KBM-7 (cell line): Measurements from ENCODE around the gene TMEM272.
A peak's percentile ranks its signal among the peaks of the same experiment; 100 is the strongest.

ENCODE experiments used
- DNase-seq: peaks from one replicate; pipeline ENCODE4 v3.0.0-alpha.2; 2015
- in situ Hi-C: fragments of 300-500 bp; cut with MboI; formaldehyde crosslinking; loops from 2 replicates; pipeline ENCODE4 v1.14.3; 2020; ENCODE audit warnings: low sequenced_read_pairs, low pct_unique_long_range_greater_than_20kb, mixed read lengths

The TMEM272 gene

DNA sequence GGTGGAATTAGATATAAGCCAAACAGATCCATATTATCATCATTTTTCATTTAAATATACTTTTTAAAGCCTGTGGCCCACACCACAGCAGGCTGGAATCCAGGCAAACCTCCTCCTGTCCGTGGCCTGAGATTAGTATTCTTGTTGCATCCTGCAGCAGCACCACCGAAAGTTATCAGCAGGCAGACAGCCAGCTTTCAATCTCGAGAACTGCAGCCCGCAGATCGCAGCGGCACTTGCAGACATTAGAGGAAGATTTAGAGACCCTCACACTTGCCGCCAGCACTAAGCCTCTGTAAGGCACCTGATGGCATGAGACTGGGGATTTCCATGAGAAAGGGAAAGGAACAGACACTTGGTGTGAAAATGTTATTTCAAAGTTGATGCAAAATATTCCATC lies 48.4 kb downstream of the TMEM272 start:
- in situ Hi-C loops: loop anchor here (25.0 kb wide), 1 partner anchor 359 kb away; no protein-coding TSS in a partner anchor
- no peak for DNase-seq

DNA sequence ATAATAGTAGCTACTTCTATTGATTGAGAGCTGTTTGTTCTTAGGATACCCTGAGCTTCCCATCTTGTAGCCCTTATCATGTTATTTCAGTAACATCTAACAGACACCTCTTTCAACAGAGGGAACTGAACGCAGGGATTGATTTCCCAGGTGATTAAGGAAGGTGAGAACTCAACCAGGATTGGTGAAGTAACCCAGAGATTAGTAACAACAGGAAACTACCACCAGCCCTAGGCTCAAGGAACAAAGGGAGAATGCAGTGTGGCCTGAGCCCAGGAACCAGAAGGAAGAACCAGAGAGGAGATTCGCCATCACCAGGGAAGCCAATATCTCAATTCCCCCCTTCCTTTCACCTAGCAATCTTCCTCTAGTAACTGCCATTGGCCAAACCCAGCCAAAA lies 49.6 kb downstream of the TMEM272 start:
- in situ Hi-C loops: loop anchor here (25.0 kb wide), 1 partner anchor 358 kb away; no protein-coding TSS in a partner anchor
- no peak for DNase-seq

DNA sequence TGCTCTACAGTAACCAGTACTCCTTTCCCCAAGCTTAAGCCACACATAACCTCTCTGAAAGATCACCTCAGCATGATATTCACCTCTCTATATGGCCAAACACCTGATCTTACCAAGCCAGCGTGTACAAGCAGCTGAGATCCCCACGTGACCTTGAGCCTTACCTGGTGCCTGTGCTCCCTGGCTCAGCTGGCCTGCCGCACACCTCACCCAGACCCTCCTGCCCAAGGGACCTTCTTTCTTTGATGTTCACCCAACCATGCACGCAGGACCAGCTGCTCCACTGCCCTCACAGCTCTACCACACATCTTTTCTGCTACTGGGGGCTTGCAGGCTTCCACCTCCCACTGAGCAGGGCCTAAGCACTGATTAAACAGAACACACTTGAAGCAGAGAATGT lies 50.0 kb downstream of the TMEM272 start:
- in situ Hi-C loops: loop anchor here (25.0 kb wide), 1 partner anchor 358 kb away; no protein-coding TSS in a partner anchor
- DNase-seq: no peak

DNA sequence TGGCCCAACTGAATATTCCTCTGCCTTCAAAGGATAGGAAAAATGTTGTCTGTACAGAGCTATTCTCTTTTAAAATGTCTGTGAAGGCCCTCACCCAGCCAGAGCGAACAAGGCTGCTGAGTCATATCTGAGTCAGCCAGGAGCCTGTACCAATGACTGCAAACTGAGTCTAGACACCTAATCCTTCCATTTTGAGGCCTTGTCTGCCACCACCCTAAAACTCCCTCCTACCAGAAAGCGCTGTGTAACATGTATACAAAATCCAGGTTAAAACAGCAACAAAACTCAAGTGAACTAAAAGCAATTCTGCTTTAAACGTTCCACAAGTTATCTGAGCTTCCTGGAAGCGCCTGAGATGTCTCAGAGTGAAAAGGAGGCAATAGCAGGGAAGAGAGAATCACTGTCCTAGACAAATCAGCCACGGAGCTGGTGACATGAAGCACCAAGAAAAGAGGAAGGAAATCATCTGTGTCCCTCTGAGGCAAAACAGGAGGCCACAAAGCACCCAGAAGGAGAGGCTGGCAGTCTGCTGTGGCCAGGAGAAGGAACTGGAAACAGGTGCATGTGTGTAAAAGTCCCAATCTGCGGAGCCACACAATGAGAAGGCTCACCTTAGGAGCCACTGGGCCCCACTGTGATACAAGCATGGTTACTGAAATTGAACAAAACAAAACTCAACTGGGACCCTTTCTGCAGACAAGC lies 51.3 kb downstream of the TMEM272 start:
- DNase-seq: peak; percentile 97
- in situ Hi-C loops: loop anchor here (25.0 kb wide), 1 partner anchor 356 kb away; no protein-coding TSS in a partner anchor

DNA sequence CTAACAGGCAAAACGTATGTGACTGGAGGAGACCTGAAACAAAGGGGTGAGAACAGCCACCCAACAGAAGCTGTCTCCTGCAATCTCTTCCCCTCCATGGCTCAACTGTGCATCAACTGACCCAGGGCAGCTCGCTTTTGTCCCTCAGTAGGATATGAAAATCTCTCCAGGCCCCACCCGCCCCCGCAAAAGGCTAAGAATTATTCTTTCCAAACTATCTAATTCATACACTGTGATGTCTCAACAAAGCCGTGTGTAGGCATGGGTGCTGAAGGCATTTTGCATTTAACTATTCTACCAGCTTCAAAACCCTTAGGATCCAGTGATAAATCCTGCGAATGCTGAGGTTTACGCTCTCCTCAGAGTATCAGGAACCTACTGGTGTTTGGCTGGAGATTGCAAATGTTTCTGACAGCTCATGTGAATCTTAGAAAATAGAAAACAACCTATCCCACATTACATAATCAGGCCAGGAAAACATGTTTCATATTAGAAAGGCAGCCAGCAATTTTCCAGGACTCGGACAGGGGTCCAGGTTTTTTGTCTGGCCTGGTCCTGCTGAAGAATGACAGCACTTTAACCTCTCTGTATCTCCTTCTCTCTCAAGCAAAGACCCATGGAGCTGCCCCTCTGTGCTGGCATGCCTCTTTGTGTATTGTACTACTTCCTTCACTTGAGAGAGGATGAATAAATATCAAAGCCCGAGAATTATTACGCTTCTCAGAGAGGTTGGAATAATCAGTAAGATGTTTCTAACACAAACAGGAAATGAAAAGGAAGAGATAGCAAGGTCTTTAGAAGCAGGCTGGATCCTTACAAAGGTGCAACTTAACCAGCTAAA lies 58.3 kb downstream of the TMEM272 start:
- in situ Hi-C loops: loop anchor here (25.0 kb wide), 1 partner anchor 349 kb away; no protein-coding TSS in a partner anchor
- no peak for DNase-seq

DNA sequence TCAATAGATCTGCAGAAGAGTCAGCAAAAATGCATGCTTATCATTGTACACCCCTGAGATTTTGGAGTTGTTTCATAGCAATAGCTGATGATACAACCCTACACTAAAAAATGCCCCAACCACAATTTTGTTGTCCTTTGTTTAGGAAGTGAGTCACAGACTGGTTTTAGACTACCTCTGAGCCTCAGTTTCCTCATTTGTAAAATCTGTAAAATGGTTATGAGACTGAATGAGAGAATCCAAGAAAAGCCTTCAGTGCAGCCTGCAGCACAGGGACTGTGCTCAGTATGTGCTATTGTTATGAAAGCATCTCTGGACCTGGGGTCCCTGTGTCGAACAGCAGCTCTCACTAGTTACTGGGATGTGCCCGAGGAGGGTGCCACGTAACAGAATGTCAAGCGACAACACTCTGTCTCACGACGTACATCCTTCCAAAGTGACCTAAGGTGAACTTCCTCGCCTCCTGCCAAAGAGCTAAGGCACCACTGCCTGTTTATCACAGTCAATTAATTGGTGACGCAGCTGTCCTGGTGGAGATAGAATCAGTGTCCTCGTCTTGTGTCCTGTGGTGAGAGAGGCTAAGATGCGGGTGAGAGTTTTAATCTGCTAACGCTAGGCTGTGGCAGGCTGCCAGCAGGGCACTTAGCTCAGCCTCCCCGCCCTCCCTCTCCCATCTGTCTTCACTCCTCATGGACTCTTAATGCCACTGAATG lies 59.1 kb downstream of the TMEM272 start:
- in situ Hi-C loops: loop anchor here (25.0 kb wide), 1 partner anchor 349 kb away; no protein-coding TSS in a partner anchor
- DNase-seq: peak; percentile 96

DNA sequence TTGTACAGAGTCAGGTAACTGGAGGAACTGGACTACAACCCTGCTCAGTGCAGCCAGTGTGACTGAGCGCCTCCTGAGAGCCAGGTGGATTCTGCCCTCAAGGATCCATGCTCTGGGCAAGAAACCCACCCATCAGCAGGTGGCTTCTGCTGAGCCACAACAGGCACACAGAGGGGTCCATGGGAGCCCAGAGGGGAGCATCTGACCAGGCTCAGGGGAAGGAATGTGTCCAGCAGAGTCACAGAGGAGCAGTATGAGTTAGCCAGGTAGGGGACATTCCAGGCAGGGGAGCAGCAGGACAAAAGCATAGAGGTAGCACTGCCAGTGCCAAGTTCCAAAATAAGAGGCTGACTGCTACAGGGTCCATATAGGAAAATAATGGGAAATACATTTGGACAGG lies 60.9 kb downstream of the TMEM272 start:
- no peak for DNase-seq
- in situ Hi-C loops: loop anchor here (25.0 kb wide), 1 partner anchor 347 kb away; no protein-coding TSS in a partner anchor

DNA sequence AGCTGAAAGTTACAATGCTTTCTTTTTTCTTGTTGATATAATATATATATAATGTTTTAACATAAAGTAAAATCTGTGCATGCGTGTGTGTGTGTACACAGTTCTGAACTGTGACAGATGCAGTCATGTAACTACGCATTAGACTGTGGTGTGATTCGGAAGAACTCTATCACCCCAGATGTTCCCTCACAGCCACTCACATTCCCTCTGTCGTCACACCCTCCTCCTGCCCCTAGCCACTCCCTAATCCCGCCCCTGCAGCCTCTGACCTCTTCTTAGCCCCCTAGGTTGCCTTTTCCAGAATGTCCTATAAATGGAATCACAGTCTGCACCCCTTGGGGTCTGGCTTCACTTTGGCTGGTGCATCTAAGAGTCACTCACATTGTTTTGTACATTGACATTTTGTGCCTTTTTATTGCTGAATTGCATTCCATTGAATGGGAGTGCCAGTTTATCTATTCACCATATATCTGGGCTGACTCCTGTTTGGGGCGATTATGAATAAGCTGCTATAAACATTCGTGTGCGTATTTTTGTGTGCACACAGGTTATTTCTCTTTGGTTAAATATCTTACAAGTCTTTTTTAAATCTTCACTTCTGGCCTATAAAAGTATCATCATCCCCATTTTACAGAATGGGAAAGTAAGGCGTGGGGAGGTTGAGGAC lies 61.4 kb downstream of the TMEM272 start:
- DNase-seq: no peak
- in situ Hi-C loops: loop anchor here (25.0 kb wide), 1 partner anchor 346 kb away; no protein-coding TSS in a partner anchor

DNA sequence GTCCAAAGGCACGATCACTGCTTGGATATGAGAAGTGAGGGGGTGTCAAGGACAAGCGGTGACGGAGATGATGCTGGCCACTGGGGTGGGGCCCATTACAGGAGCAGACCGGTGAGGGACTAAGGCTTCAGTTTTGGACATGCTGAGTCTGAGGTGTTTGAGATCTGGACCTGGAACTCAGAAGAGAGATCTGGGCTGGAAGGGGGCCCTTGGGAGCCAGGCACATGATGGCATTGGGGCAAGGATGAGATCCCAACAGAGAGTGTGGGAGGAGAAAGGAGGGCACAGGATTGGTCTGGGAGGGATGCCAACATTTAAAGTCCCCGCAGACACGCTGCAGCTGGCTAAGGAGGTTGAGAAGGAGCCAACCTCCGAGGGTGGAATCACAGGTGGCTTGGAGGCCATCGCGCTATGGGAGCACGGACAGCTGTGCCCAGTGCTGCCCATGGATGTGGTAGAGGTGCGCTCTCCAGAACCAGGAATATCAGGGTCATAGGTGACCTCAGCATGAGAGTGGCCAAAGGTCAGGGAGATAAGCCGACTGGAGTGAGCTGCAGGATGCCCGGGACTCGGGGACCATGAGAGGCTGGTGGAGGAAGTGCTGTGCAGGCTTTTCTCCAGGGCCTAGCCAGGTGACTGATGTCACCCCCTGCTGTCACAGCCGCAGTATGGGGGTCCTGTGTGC lies 62.8 kb downstream of the TMEM272 start:
- in situ Hi-C loops: loop anchor here (25.0 kb wide), 1 partner anchor 345 kb away; no protein-coding TSS in a partner anchor

DNA sequence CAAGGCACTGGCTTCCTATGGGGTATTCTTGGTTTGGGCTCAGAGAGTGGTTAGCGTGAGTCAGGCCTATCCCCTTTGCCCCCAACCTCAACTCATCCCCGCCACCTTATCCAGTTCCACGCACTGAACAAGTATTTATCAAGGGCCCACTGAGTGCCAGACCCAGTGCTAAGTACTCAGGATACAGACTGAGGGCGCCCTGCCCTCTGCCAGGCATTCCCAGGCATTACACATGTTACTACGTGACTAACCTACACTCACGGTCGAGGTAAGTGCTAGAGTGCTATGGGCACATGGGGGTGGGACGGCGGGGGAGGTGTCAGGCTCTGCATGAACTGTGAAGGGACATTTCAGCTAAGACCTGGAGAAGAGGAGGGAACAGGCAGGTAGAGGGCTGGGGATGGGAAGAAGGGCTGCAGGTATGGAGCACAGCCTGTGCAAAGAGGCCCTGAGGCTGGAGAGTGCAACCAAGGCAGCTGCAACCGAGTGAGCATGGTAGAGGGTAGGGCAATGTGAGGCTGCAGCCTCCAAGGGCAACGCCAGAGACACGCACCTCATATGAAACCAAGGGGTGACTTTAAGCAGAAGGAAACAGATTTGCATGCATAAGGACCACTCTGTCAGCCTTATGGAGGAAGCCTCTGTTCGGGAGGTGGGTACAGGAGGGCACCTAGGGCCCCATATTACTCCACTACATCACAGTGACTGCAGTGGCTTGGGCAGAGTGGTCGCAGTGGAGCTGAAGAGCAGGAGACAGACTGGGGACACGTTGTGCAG lies 63.5 kb downstream of the TMEM272 start:
- DNase-seq: peak; percentile 37
- in situ Hi-C loops: loop anchor here (25.0 kb wide), 1 partner anchor 344 kb away; no protein-coding TSS in a partner anchor

More for the DNA sequence above, 62.8 kb downstream of the TMEM272 start:
- no peak for DNase-seq

DNA sequence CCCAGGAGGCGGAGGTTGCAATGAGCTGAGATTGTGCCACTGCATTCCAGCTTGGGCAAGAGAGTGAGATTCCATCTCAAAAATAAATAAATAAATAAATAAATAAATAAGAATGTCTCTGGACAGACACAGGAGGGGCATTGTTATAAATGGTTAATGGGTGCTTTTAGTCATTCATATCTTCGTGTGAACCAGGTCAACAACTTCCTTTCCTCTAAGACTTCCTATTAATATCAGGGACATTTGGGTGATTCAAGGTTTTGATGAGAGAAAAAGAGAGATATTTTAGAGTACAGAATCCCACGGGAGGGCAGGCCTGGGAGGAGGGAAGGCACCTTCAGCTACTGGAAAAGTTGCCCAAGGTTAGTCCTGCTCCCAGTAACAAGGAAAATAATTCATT lies 64.9 kb downstream of the TMEM272 start:
- in situ Hi-C loops: loop anchor here (25.0 kb wide), 1 partner anchor 343 kb away; no protein-coding TSS in a partner anchor
- no peak for DNase-seq

DNA sequence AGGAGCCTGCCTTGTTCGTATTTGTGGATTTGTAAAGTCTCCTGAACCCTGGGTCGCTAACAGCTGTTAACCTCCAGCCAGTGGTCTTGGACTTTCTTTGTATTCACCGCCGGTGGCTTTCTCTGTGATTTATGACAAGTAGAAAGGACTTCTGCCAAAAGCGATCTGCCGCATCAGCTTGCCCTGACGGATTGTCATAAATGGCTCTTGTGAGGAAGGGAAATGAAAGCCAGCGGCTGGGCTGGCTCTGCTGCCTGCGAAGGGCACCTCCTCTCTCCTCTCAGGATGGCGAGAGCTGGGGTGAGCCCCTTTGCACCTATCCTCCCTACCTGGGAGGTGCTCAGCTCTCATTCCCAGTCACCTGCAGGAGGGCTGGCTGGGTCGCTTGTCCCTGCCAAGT lies 66.6 kb downstream of the TMEM272 start:
- in situ Hi-C loops: loop anchor here (25.0 kb wide), 1 partner anchor 341 kb away; no protein-coding TSS in a partner anchor
- DNase-seq: no peak

DNA sequence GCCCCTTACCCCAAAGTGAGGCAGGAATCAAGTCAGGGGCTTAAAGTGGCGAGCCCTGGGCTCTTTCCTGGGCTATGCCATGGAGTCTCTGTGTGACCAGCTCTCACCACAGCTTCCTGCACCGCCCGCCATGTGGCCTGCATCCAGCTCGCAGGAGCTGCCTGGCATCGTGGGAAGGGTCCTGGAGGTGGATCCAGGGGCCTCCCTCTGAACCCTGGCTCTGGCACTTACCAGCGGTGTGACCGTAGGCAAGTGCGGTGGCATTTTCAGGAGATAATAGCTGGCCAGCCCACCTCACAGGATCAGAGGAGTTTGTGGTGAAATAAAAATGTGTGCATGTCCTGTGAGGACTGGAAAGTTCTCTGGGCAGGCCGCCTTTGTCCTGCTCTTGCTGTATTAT lies 67.1 kb downstream of the TMEM272 start:
- in situ Hi-C loops: loop anchor here (25.0 kb wide), 1 partner anchor 341 kb away; no protein-coding TSS in a partner anchor
- DNase-seq: no peak

DNA sequence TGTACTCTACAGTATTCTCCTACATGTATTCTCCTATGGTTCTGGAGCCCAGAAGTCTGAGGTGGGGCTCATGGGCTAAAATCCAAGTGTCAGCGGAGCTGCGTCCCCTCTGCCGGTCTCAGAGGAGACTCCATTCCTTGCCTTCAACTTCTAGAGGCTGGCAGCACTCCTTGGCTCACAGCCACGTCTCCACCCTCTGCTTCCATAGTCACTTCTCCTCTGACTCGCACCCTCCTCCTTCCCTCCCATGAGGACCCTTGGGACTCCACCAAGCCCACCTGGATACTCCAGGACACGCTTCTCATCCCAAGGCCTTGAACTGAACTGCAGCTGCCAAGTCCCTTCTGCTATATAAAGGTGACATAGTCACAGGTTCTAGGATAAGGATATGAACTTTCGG lies 68.8 kb downstream of the TMEM272 start:
- DNase-seq: no peak
- in situ Hi-C loops: loop anchor here (25.0 kb wide), 1 partner anchor 339 kb away; no protein-coding TSS in a partner anchor

DNA sequence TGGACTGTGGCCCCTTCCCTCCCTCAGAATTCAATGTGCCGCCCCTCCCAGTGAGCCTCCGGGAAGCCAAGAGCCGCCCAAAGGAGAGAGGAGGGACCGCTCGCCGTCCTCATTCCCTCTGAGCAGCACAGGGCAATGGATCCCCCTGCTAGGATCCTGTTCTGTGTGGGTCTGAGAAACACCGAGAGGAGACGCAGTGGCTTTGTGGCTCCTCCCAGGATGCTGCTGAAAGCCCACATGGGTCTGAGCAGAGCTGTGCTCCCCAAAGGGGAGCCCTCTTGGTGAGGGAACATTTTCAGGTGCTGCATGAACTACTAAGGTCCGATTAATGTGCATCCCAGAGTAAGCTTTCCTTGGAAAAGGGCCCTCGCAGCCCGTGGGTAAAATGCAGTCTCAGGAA lies 71.5 kb downstream of the TMEM272 start:
- in situ Hi-C loops: no loop called here
- no peak for DNase-seq

DNA sequence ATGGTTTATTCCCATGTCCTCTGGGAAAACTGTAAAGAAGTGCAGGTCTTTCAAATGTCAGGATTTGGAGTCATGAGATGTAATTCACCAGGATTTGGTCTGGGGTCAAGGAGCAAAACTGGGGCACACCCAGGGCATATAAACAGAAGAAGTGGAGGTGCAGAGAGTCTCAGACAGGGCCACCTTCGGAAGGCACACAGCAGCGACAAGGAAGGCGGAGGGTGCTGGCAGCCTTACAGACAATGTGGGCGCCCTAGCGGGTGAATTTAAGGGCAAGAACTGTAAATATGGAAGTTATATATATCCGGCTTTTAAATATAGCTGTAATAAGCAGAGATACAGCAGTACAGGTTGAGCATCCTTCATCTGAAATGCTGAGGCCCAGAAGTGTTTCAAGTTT lies 72.2 kb downstream of the TMEM272 start:
- in situ Hi-C loops: no loop called here
- no peak for DNase-seq

DNA sequence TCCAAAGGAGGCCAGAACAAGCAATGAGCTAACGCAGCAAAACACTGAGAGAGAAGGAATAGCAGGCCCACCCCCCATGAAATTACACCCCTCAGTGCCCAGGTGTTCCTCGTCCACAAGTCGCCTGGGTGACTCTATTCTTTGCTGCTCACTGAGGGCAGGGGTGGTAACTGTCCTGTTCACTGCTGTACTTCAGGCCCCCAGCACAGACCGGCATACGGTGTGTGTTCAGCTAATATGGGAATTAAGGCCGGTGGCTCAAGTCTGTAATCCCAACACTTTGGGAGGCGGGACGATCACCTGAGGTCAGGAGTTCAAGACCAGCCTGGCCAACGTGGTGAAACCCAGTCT lies 72.9 kb downstream of the TMEM272 start:
- in situ Hi-C loops: no loop called here
- no peak for DNase-seq
